DMS79 (cell line): ENCODE results near the gene ADAMTS7.
"Not testable (repeated sequence)": the region's sequence is repeated elsewhere in the genome, so short reads cannot be mapped to it uniquely, and the experiment has no call there.

Experiments
- DNase-seq: peaks from one replicate; lab custom pipeline; 2025; lab: John Stamatoyannopoulos, UW

ADAMTS7 gene

GRCh38 chr15:78764340-78765153 is 46.7 kb downstream of the ADAMTS7 start:
- not testable (repeated sequence) for DNase-seq

GRCh38 chr15:78763796-78764241 is 47.4 kb downstream of the ADAMTS7 start:
- no peak for DNase-seq

- no peak for DNase-seq
These were observed 48.1 kb downstream of the ADAMTS7 start for GRCh38 chr15:78762985-78763795.

- not testable (repeated sequence) for DNase-seq
These were observed 48.8 kb downstream of the ADAMTS7 start for GRCh38 chr15:78762386-78762961.

GRCh38 chr15:78761891-78762385 is 49.3 kb downstream of the ADAMTS7 start:
- DNase-seq: no peak

GRCh38 chr15:78761475-78761874 is 49.8 kb downstream of the ADAMTS7 start:
- DNase-seq: not testable (repeated sequence)

GRCh38 chr15:78761020-78761419 is 50.2 kb downstream of the ADAMTS7 start:
- no peak for DNase-seq

GRCh38 chr15:78760091-78760882 is 51.0 kb downstream of the ADAMTS7 start:
- not testable (repeated sequence) for DNase-seq

- DNase-seq: not testable (repeated sequence)
These were observed 51.8 kb downstream of the ADAMTS7 start for GRCh38 chr15:78759361-78759998.

GRCh38 chr15:78758486-78759200 is 52.6 kb downstream of the ADAMTS7 start:
- not testable (repeated sequence) for DNase-seq

- DNase-seq: not testable (repeated sequence)
These were observed 53.2 kb downstream of the ADAMTS7 start for GRCh38 chr15:78758084-78758483.

GRCh38 chr15:78757636-78757905 is 53.7 kb downstream of the ADAMTS7 start:
- DNase-seq: no peak

GRCh38 chr15:78756781-78757635 is 54.3 kb downstream of the ADAMTS7 start:
- not testable (repeated sequence) for DNase-seq

- not testable (repeated sequence) for DNase-seq
These were observed 55.2 kb downstream of the ADAMTS7 start for GRCh38 chr15:78755900-78756591.

- DNase-seq: not testable (repeated sequence)
These were observed 56.5 kb downstream of the ADAMTS7 start for GRCh38 chr15:78754637-78755280.

- DNase-seq: not testable (repeated sequence)
These were observed 57.3 kb downstream of the ADAMTS7 start for GRCh38 chr15:78753751-78754535.

- DNase-seq: not testable (repeated sequence)
These were observed 58.0 kb downstream of the ADAMTS7 start for GRCh38 chr15:78753359-78753659.
